OCI-LY3 (cell line): Measurements from ENCODE around the gene XPNPEP2.

Experiments
- CTCF ChIP-seq: fragments of 200-600, 300-600 bp; sonication (generic); IDR thresholded peaks from 2 replicates; pipeline ENCODE4 v1.5.1; 2014; ENCODE audit warnings: antibody characterized with exemption, low read length, low read depth
- EZH2phosphoT487 ChIP-seq: fragments of 200-600 bp; shearing (Covaris generic); IDR thresholded peaks from 2 replicates; pipeline ENCODE4 v1.6.1; 2018; ENCODE audit warnings: antibody characterized with exemption, mixed run types, low read depth

- no peak for TF ChIP-seq CTCF
- TF ChIP-seq EZH2phosphoT487 = no peak
Measured at GRCh38 chrX:129761596-129761995, 22.8 kb downstream of the XPNPEP2 start.
